HepG2 (cell line): Measurements from ENCODE around the gene WNT16. TPM values are rescaled to one million over a fixed set of nuclear protein-coding genes. Genes with fewer than 3 reads are reported as not detected.

ENCODE experiments used
- ATAC-seq: fragments of 200-7000 bp; cut with Tn5 transposase; 3 replicates; pipeline ENCODE4 v1.9.1; 2020; ENCODE audit warnings: mild to moderate bottlenecking, moderate library complexity
- BruUV-seq: library from RNA; stranded (reverse); fragments of 400-500 nt; replicated peaks from 2 replicates; lab custom pipeline; 2021; lab: Mats Ljungman, UMichigan
- CTCF ChIA-PET: fragments of 300-600 bp; formaldehyde crosslinking; extraction: SDS; loops from one replicate; lab custom pipeline; 2021; ENCODE audit warnings: low total read pairs, inconsistent platforms, low intra/inter-chr PET ratio; lab: Yijun Ruan, JAX
- POLR2A ChIA-PET: fragments of 350-600 bp; sonication (Branson Sonifier 250); formaldehyde crosslinking; loops from one replicate; lab custom pipeline; 2020; ENCODE audit warnings: antibody characterized with exemption, inconsistent platforms; lab: Yijun Ruan, JAX
- DNase-seq: peaks from one replicate; pipeline ENCODE4 v3.0.0-alpha.2; 2015; ENCODE audit warnings: low spot score
- FAIRE-seq: peaks from 3 replicates; lab custom pipeline; 2011; peaks lifted over from hg19 to GRCh38; lab: Jason Lieb, UNC
- H2AFZ ChIP-seq: one replicate; pipeline ENCODE4 v1.6.1; 2011; ENCODE audit warnings: low read length, inconsistent platforms
- H3K27ac ChIP-seq: fragments of 300-600 bp; 3 replicates; pipeline ENCODE4 v1.8.0; 2011; ENCODE audit warnings: mixed run types, mild to moderate bottlenecking, mixed read lengths, low read length, inconsistent platforms; ENCODE audit not compliant: insufficient read depth; ENCODE audit errors: extremely low read length
- H3K27me3 ChIP-seq, 2 experiments: fragments of 200-600 bp in 1 of 2; 2 replicates in 1 of 2; 3 replicates in 1 of 2; pipeline versions ENCODE4 v1.6.0 to v1.8.0; 2011; ENCODE audit warnings: low read length in 2 of 2, mild to moderate bottlenecking in 2 of 2, moderate library complexity in 2 of 2, inconsistent platforms in 1 of 2; ENCODE audit not compliant: insufficient read depth in 2 of 2, control insufficient read depth in 1 of 2
- H3K36me3 ChIP-seq, 2 experiments: fragments of 200-600 bp in 1 of 2; replicated peaks in 1 of 2; 2 replicates in 1 of 2; 3 replicates in 1 of 2; pipeline versions ENCODE4 v1.5.1 to v1.8.0; 2011; ENCODE audit warnings: low read length in 2 of 2, inconsistent platforms in 1 of 2; ENCODE audit not compliant: insufficient read depth in 2 of 2, control insufficient read depth in 1 of 2
- H3K4me1 ChIP-seq: 2 replicates; pipeline ENCODE4 v1.5.1; 2012; ENCODE audit warnings: low read length, inconsistent platforms; ENCODE audit not compliant: insufficient read depth
- H3K4me2 ChIP-seq: 2 replicates; pipeline ENCODE4 v1.6.0; 2011; ENCODE audit warnings: low read depth, low read length, inconsistent platforms
- H3K4me3 ChIP-seq, 3 experiments: fragments of 200-600 bp in 1 of 3; sonication (generic), shearing (Covaris generic) in 1 of 3; replicated peaks in 1 of 3; 2 replicates each; pipeline ENCODE4 v1.5.1; 2011 to 2016; ENCODE audit warnings: low read length in 3 of 3, inconsistent platforms in 2 of 3, low read depth in 2 of 3, mild to moderate bottlenecking in 2 of 3, control low read depth in 1 of 3, mixed read lengths in 1 of 3; ENCODE audit not compliant: insufficient read depth in 1 of 3
- H3K79me2 ChIP-seq: one replicate; pipeline ENCODE4 v1.6.1; 2011; ENCODE audit warnings: low read length, inconsistent platforms; ENCODE audit not compliant: insufficient read depth
- H3K9ac ChIP-seq: 2 replicates; pipeline ENCODE4 v1.6.0; 2011; ENCODE audit warnings: mild to moderate bottlenecking, low read depth, low read length, inconsistent platforms; ENCODE audit not compliant: insufficient read depth
- H3K9me3 ChIP-seq: 2 replicates; pipeline ENCODE4 v1.5.1; 2012; ENCODE audit warnings: mild to moderate bottlenecking, low read length
- H4K20me1 ChIP-seq: 2 replicates; pipeline ENCODE4 v1.6.0; 2011; ENCODE audit warnings: inconsistent platforms, mild to moderate bottlenecking, low read length, moderate library complexity; ENCODE audit not compliant: insufficient read depth
- ATF1 ChIP-seq: IDR thresholded peaks from 2 replicates; pipeline ENCODE4 v1.6.1; 2016; ENCODE audit warnings: mild to moderate bottlenecking, control low read depth
- CBFB ChIP-seq: sonication (generic); formaldehyde crosslinking; IDR thresholded peaks from 2 replicates; pipeline ENCODE4 v1.4.0; 2020; ENCODE audit warnings: missing genetic modification reagents
- CBX2 ChIP-seq, 2 experiments: fragments of 200-600 bp in 1 of 2; sonication (generic); formaldehyde crosslinking in 1 of 2; IDR thresholded peaks; 2 replicates each; pipeline versions ENCODE4 v1.7.0 to v1.8.1; 2018 to 2022; ENCODE audit warnings: low read depth in 2 of 2, low read length in 1 of 2, mild to moderate bottlenecking in 1 of 2, missing genetic modification reagents in 1 of 2
- HOXA3 ChIP-seq: sonication (generic); formaldehyde crosslinking; IDR thresholded peaks from 2 replicates; pipeline ENCODE4 v1.5.0; 2020; ENCODE audit warnings: missing genetic modification reagents
- IKZF5 ChIP-seq: IDR thresholded peaks from 2 replicates; pipeline ENCODE4 v1.6.1; 2018; ENCODE audit warnings: missing genetic modification reagents, mild to moderate bottlenecking, missing compliant biosample characterization
- JUNB ChIP-seq: sonication (generic); formaldehyde crosslinking; IDR thresholded peaks from 2 replicates; pipeline ENCODE4 v1.8.0; 2022; ENCODE audit warnings: missing genetic modification reagents, mild to moderate bottlenecking, borderline replicate concordance
- KAT8 ChIP-seq: IDR thresholded peaks from 2 replicates; pipeline ENCODE4 v1.6.1; 2016; ENCODE audit warnings: missing genetic modification reagents, missing compliant biosample characterization
- MTF1 ChIP-seq: sonication (generic); formaldehyde crosslinking; IDR thresholded peaks from 2 replicates; pipeline ENCODE4 v1.5.0; 2020; ENCODE audit warnings: missing genetic modification reagents
- NR1H2 ChIP-seq: sonication (generic); formaldehyde crosslinking; IDR thresholded peaks from 2 replicates; pipeline ENCODE4 v1.8.1; 2022; ENCODE audit warnings: low read depth, missing genetic modification reagents, borderline replicate concordance
- REL ChIP-seq: sonication (generic); formaldehyde crosslinking; conservative IDR thresholded peaks from 2 replicates; pipeline ENCODE4 v1.8.0; 2022; ENCODE audit warnings: mild to moderate bottlenecking, missing genetic modification reagents, moderate library complexity
- SNAI1 ChIP-seq: sonication (generic); formaldehyde crosslinking; IDR thresholded peaks from 2 replicates; pipeline ENCODE4 v1.5.0; 2020; ENCODE audit warnings: mild to moderate bottlenecking, missing genetic modification reagents, borderline replicate concordance
- ZMAT3 ChIP-seq: sonication (generic); formaldehyde crosslinking; conservative IDR thresholded peaks from 2 replicates; pipeline ENCODE4 v1.7.0; 2021; ENCODE audit warnings: missing genetic modification reagents
- ZNF10 ChIP-seq: sonication (generic); formaldehyde crosslinking; IDR thresholded peaks from 2 replicates; pipeline ENCODE4 v1.4.0; 2020; ENCODE audit warnings: mild to moderate bottlenecking, low read depth, missing genetic modification reagents, borderline replicate concordance
- ZNF138 ChIP-seq: sonication (generic); formaldehyde crosslinking; IDR thresholded peaks from 2 replicates; pipeline ENCODE4 v1.5.0; 2020; ENCODE audit warnings: mild to moderate bottlenecking, low read depth, missing genetic modification reagents
- ZNF326 ChIP-seq: sonication (generic); formaldehyde crosslinking; IDR thresholded peaks from 2 replicates; pipeline ENCODE4 v1.4.0; 2020; ENCODE audit warnings: missing genetic modification reagents, borderline replicate concordance
- ZNF549 ChIP-seq: sonication (generic); formaldehyde crosslinking; IDR thresholded peaks from 2 replicates; pipeline ENCODE4 v1.5.0; 2020; ENCODE audit warnings: missing genetic modification reagents
- ZNF607 ChIP-seq: sonication (generic); formaldehyde crosslinking; IDR thresholded peaks from 2 replicates; pipeline ENCODE4 v1.5.1; 2020; ENCODE audit warnings: missing genetic modification reagents, mild to moderate bottlenecking, borderline replicate concordance
- WGBS: methylation state at CpG from one replicate; pipeline ENCODE4 v1.1.6; 2017; ENCODE audit warnings: low lambda C conversion rate; 5-methylcytosine and 5-hydroxymethylcytosine counted together
- in situ Hi-C: cut with HindIII; loops from 2 replicates; pipeline ENCODE4 v1.10.0; 2017; ENCODE audit warnings: low pct_unique_long_range_greater_than_20kb; ENCODE audit not compliant: extremely low pct_ligation_motif_present
- intact Hi-C: fragments of 100-400 bp; cut with micrococcal nuclease; formaldehyde crosslinking; loops from one replicate; pipeline ENCODE4 v1.10.0; 2022; ENCODE audit not compliant: unreplicated experiment
- polyA plus RNA-seq, 8 experiments: library from polyadenylated mRNA; depleted of rRNA in 3 of 8; stranded (reverse) in 7 of 8; unstranded in 1 of 8; fragments of >200 nt; fragmentation: Illumina TruSeq in 4 of 8; extraction: Trizol in 4 of 8; gene quantifications; 2 replicates each; pipeline versions ENCODE4 v1.2.1 to v1.2.3, GENCODE V29; 2011 to 2016; ENCODE audit warnings: low read depth in 4 of 8, missing spikeins in 1 of 8, mixed read lengths in 1 of 8; ENCODE audit not compliant: insufficient read depth in 1 of 8
- total RNA-seq, 5 experiments: library from RNA; depleted of rRNA; stranded (reverse); fragments of >200 nt; fragmentation: Illumina TruSeq; extraction: Trizol; gene quantifications; 2 replicates each; pipeline ENCODE4 v1.2.3, GENCODE V29; 2016; ENCODE audit warnings: low read depth in 1 of 5
- TF ChIP-seq, protein P1 (sequence below): sonication (generic); formaldehyde crosslinking; IDR thresholded peaks from 2 replicates; pipeline ENCODE4 v1.5.0; 2020; ENCODE audit warnings: mild to moderate bottlenecking, missing genetic modification reagents, borderline replicate concordance

The WNT16 gene
- total and polyA plus RNA-seq, 2 of the 13 experiments (the other 11 are each of a cell fraction or from before 2014, with no cell fraction given), result not detected

DNA sequence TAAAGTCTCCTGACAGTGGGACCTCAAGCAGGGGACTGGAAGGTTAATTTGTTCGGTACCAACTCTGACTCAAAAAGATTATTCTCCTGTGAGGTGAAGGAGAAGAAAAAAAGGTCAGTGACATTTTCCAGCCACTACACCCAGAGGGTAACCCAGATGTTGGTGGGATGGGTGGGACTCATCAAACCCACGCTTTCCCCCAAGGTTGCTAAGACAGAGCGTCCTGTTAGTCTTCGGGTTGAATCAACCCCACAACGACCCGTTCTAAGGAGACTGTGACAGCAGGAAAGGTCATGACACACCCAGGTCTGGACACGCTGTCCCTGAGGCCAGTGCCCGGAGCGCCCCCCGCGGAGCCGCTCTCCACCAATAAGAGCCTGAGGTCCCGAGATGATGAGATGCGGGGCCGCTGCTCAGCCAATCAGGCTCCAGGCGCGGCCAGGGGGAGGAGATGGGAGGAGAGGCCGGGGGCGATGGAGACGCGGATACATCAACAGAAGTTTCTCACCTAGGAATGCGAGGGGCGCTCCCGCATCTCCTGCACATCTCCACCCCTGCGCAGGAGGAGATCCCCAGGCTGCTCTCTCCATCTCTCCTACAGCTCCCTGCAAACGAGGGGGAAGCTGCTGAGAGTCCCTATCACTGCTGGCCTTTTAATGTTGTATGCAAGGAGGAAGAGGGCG, at the start of gene WNT16 (continued):
- TF ChIP-seq, protein P1, sequence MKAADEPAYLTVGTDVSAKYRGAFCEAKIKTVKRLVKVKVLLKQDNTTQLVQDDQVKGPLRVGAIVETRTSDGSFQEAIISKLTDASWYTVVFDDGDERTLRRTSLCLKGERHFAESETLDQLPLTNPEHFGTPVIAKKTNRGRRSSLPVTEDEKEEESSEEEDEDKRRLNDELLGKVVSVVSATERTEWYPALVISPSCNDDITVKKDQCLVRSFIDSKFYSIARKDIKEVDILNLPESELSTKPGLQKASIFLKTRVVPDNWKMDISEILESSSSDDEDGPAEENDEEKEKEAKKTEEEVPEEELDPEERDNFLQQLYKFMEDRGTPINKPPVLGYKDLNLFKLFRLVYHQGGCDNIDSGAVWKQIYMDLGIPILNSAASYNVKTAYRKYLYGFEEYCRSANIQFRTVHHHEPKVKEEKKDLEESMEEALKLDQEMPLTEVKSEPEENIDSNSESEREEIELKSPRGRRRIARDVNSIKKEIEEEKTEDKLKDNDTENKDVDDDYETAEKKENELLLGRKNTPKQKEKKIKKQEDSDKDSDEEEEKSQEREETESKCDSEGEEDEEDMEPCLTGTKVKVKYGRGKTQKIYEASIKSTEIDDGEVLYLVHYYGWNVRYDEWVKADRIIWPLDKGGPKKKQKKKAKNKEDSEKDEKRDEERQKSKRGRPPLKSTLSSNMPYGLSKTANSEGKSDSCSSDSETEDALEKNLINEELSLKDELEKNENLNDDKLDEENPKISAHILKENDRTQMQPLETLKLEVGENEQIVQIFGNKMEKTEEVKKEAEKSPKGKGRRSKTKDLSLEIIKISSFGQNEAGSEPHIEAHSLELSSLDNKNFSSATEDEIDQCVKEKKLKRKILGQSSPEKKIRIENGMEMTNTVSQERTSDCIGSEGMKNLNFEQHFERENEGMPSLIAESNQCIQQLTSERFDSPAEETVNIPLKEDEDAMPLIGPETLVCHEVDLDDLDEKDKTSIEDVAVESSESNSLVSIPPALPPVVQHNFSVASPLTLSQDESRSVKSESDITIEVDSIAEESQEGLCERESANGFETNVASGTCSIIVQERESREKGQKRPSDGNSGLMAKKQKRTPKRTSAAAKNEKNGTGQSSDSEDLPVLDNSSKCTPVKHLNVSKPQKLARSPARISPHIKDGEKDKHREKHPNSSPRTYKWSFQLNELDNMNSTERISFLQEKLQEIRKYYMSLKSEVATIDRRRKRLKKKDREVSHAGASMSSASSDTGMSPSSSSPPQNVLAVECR, result no peak
- no peak for TF ChIP-seq CBX2 (IDR thresholded peaks at IDR 0.05; ENCODE audit: low read depth, low read length)
- TF ChIP-seq CBX2 (CRISPR knock-in tag; IDR thresholded peaks at IDR 0.05; ENCODE audit: low read depth), result no peak
- TF ChIP-seq, all 625 proteins: peak for 0

DNA sequence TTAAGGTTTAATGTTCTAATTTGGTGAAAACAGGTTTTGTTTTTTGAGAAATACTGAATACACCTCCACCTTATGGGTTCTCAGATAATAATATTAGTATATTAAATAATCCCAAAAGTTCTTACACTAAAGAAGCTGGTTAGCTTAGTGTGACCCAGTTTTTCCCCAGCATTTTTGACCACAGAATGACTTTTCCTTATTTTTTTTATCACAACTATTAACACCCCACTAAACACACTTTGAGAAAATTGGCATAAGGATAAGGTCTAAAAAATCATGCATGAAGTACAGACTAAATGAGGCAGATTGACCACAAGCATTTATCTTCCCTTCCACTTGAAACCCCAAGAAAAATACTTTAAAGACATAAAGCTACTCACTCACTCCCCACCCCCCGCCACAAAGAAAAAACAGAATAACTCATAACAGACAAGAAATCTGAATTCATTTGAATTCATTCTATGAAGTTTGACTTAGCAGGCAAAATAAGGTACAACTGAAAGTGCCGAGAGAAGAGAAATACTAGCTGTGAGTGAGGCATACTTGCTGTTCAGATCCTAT, 49.7 kb upstream of the WNT16 start:
- FAIRE-seq (no peak), DNase-seq (no peak), ATAC-seq (no peak)
- no peak overlapping the region for H3K27ac ChIP-seq
- H3K4me1 ChIP-seq, result no peaks in the 10 kb centered on the region
- H3K27me3 ChIP-seq, result no peaks in the 10 kb centered on the region
- in situ Hi-C loops, result no loop called here
- CTCF ChIA-PET, result no interaction called here
- no TSS peak for BruUV-seq
- intact Hi-C loops, result no loop called here
- no peaks in the 10 kb centered on the region for H4K20me1 ChIP-seq
- no peak overlapping the region for H3K9ac ChIP-seq
- no peak overlapping the region for H3K4me3 ChIP-seq
- no peak overlapping the region for H3K4me2 ChIP-seq
- POLR2A ChIA-PET, result no interaction called here
- H3K9me3 ChIP-seq, result 0 out of 2 replicates have a peak, but pooled peaks cover under 1% of the 10 kb centered on the region
- 53% methylated on average over 2 of the region's 2 CpGs for WGBS
- H2AFZ ChIP-seq, result no peak overlapping the region
- H3K79me2 ChIP-seq, result no peaks in the 10 kb centered on the region
- no peaks in the 10 kb centered on the region for H3K36me3 ChIP-seq
- TF ChIP-seq IKZF5 (CRISPR knock-in tag), result no peak
- TF ChIP-seq NR1H2, result no peak
- TF ChIP-seq ATF1 (CRISPR knock-in tag), result no peak
- no peak for TF ChIP-seq SNAI1 (CRISPR knock-in tag)
- TF ChIP-seq REL (CRISPR knock-in tag), result no peak
- no peak for TF ChIP-seq KAT8 (CRISPR knock-in tag)
- no peak for TF ChIP-seq ZNF326 (CRISPR knock-in tag)
- no peak for TF ChIP-seq ZNF607 (CRISPR knock-in tag)
- TF ChIP-seq ZNF138 (CRISPR knock-in tag), result no peak
- no peak for TF ChIP-seq HOXA3 (CRISPR knock-in tag)
- TF ChIP-seq ZMAT3 (CRISPR knock-in tag), result no peak
- TF ChIP-seq ZNF549 (CRISPR knock-in tag), result no peak
- no peak for TF ChIP-seq JUNB (CRISPR knock-in tag)
- TF ChIP-seq ZNF10, result no peak
- TF ChIP-seq MTF1, result no peak
- TF ChIP-seq CBFB (CRISPR knock-in tag), result no peak
